H9 (cell line): ENCODE measurements around the gene SPOCK3. TPM values are rescaled to one million over a fixed set of nuclear protein-coding genes. Genes with fewer than 3 reads are reported as not detected.

Experiments used
- DNase-seq: peaks from one replicate; pipeline ENCODE4 v3.0.0-alpha.2; 2017
- H2AFZ ChIP-seq: one replicate; pipeline ENCODE4 v1.6.1; 2013; ENCODE audit warnings: mild to moderate bottlenecking, low read length, control low read depth, moderate library complexity
- H2AK5ac ChIP-seq: 2 replicates; pipeline ENCODE4 v1.6.1; 2013; ENCODE audit warnings: low read length, control low read depth, mixed read lengths; ENCODE audit not compliant: insufficient read length
- H2BK120ac ChIP-seq: one replicate; pipeline ENCODE4 v1.6.1; 2013; ENCODE audit warnings: low read depth, mild to moderate bottlenecking, low read length, control low read depth, inconsistent platforms; ENCODE audit not compliant: poor library complexity, severe bottlenecking
- H2BK12ac ChIP-seq: 2 replicates; pipeline ENCODE4 v1.6.1; 2013; ENCODE audit warnings: low read length, control low read depth, mixed read lengths, low read depth; ENCODE audit not compliant: insufficient read length
- H2BK15ac ChIP-seq: 2 replicates; pipeline ENCODE4 v1.6.1; 2013; ENCODE audit warnings: low read depth, low read length, control low read depth
- H2BK20ac ChIP-seq: one replicate; pipeline ENCODE4 v1.6.1; 2013; ENCODE audit warnings: low read depth, mild to moderate bottlenecking, low read length, control low read depth, inconsistent platforms; ENCODE audit not compliant: poor library complexity, severe bottlenecking
- H2BK5ac ChIP-seq: 2 replicates; pipeline ENCODE4 v1.6.1; 2013; ENCODE audit warnings: low read length, control low read depth, mixed read lengths; ENCODE audit not compliant: insufficient read length
- H3K14ac ChIP-seq: 2 replicates; pipeline ENCODE4 v1.6.1; 2013; ENCODE audit warnings: low read length, control low read depth; ENCODE audit not compliant: insufficient read depth
- H3K18ac ChIP-seq: 2 replicates; pipeline ENCODE4 v1.6.1; 2013; ENCODE audit warnings: low read depth, mild to moderate bottlenecking, mixed read lengths, low read length, control low read depth; ENCODE audit not compliant: insufficient read length
- H3K23ac ChIP-seq: 2 replicates; pipeline ENCODE4 v1.6.1; 2013; ENCODE audit warnings: low read length, control low read depth, mixed read lengths, low read depth; ENCODE audit not compliant: insufficient read length
- H3K23me2 ChIP-seq: 2 replicates; pipeline ENCODE4 v1.6.1; 2013; ENCODE audit warnings: low read depth, mild to moderate bottlenecking, mixed read lengths, low read length, control low read depth; ENCODE audit not compliant: insufficient read length, poor library complexity, severe bottlenecking
- H3K27ac ChIP-seq: 2 replicates; pipeline ENCODE4 v1.5.1; 2013; ENCODE audit warnings: low read length, control low read depth, mixed read lengths, low read depth; ENCODE audit not compliant: insufficient read length
- H3K27me3 ChIP-seq: 2 replicates; pipeline ENCODE4 v1.6.1; 2013; ENCODE audit warnings: low read length, control low read depth, inconsistent platforms; ENCODE audit not compliant: insufficient read depth
- H3K4ac ChIP-seq: 2 replicates; pipeline ENCODE4 v1.6.1; 2013; ENCODE audit warnings: low read depth, mild to moderate bottlenecking, control low read depth, inconsistent platforms, low read length, moderate library complexity
- H3K4me1 ChIP-seq: 2 replicates; pipeline ENCODE4 v1.6.1; 2013; ENCODE audit warnings: low read length, control low read depth, inconsistent platforms; ENCODE audit not compliant: insufficient read depth
- H3K4me2 ChIP-seq: 2 replicates; pipeline ENCODE4 v1.6.1; 2013; ENCODE audit warnings: low read length, control low read depth, mixed read lengths; ENCODE audit not compliant: insufficient read length, insufficient read depth
- H3K56ac ChIP-seq: 2 replicates; pipeline ENCODE4 v1.6.1; 2013; ENCODE audit warnings: low read depth, mild to moderate bottlenecking, mixed read lengths, low read length, control low read depth; ENCODE audit not compliant: insufficient read length
- H3K79me1 ChIP-seq: 2 replicates; pipeline ENCODE4 v1.6.1; 2013; ENCODE audit warnings: low read depth, mild to moderate bottlenecking, moderate library complexity, low read length, control low read depth, inconsistent platforms; ENCODE audit not compliant: insufficient read depth, poor library complexity, severe bottlenecking
- H3K79me2 ChIP-seq: 2 replicates; pipeline ENCODE4 v1.6.1; 2013; ENCODE audit warnings: low read length, control low read depth, inconsistent platforms; ENCODE audit not compliant: insufficient read depth
- H3K9ac ChIP-seq: 2 replicates; pipeline ENCODE4 v1.6.1; 2013; ENCODE audit warnings: low read length, control low read depth, mixed read lengths; ENCODE audit not compliant: insufficient read length; ENCODE audit errors: extremely low read depth
- H3K9me3 ChIP-seq: one replicate; pipeline ENCODE4 v1.6.1; 2013; ENCODE audit warnings: low read depth, low read length, inconsistent platforms; ENCODE audit not compliant: control insufficient read depth
- H3T11ph ChIP-seq: one replicate; pipeline ENCODE4 v1.6.1; 2013; ENCODE audit warnings: mild to moderate bottlenecking, low read length, control low read depth, inconsistent platforms
- H4K20me1 ChIP-seq: one replicate; pipeline ENCODE4 v1.6.1; 2013; ENCODE audit not compliant: control insufficient read depth, insufficient read length, insufficient read depth
- H4K5ac ChIP-seq: 2 replicates; pipeline ENCODE4 v1.6.1; 2013; ENCODE audit warnings: low read depth, mild to moderate bottlenecking, mixed read lengths, low read length, control low read depth; ENCODE audit not compliant: insufficient read length
- H4K8ac ChIP-seq: replicated peaks from 2 replicates; pipeline ENCODE4 v1.6.1; 2013; ENCODE audit warnings: low read length, control low read depth, mixed read lengths, low read depth; ENCODE audit not compliant: insufficient read length
- H4K91ac ChIP-seq: 2 replicates; pipeline ENCODE4 v1.6.1; 2013; ENCODE audit warnings: low read depth, mild to moderate bottlenecking, moderate library complexity, mixed read lengths, low read length, control low read depth; ENCODE audit not compliant: insufficient read length
- H3K27ac Mint-ChIP-seq, 3 experiments: 2 replicates in 2 of 3; 3 replicates in 1 of 3; pipeline ENCODE4 v1.8.0; 2020 to 2021; ENCODE audit warnings: mixed read lengths in 3 of 3, mild to moderate bottlenecking in 1 of 3, moderate library complexity in 1 of 3
- H3K27me3 Mint-ChIP-seq: 2 replicates; pipeline ENCODE4 v1.8.0; 2021; ENCODE audit warnings: low read depth, mild to moderate bottlenecking, moderate library complexity, mixed read lengths
- H3K36me3 Mint-ChIP-seq, 3 experiments: 2 replicates in 2 of 3; 3 replicates in 1 of 3; pipeline ENCODE4 v1.8.0; 2020 to 2021; ENCODE audit warnings: low read depth in 3 of 3, mixed read lengths in 3 of 3; ENCODE audit not compliant: insufficient read depth in 1 of 3
- H3K4me1 Mint-ChIP-seq, 2 experiments: 2 replicates each; pipeline ENCODE4 v1.8.0; 2020; ENCODE audit warnings: mixed read lengths in 2 of 2
- H3K4me3 Mint-ChIP-seq, 2 experiments: 2 replicates in 1 of 2; 3 replicates in 1 of 2; pipeline ENCODE4 v1.8.0; 2020 to 2021; ENCODE audit warnings: mild to moderate bottlenecking in 2 of 2, mixed read lengths in 2 of 2, moderate library complexity in 1 of 2
- H3K9me3 Mint-ChIP-seq, 2 experiments: 2 replicates in 1 of 2; 3 replicates in 1 of 2; pipeline ENCODE4 v1.8.0; 2020; ENCODE audit warnings: mild to moderate bottlenecking in 2 of 2, mixed read lengths in 2 of 2, moderate library complexity in 1 of 2
- WGBS: extraction: QIAGEN DNeasy Blood & Tissue Kit; methylation state at CpG from one replicate; pipeline ENCODE4 v1.1.7; 2013; ENCODE audit warnings: missing lambda C conversion rate, low lambda C conversion rate, mixed read lengths; ENCODE audit not compliant: insufficient read length; ENCODE audit errors: extremely low coverage; 5-methylcytosine and 5-hydroxymethylcytosine counted together
- total RNA-seq: library from RNA; stranded (reverse); gene quantifications from 2 replicates; pipeline ENCODE4 v1.2.1, GENCODE V29; 2021
- TF ChIP-seq, protein P1 (sequence below): fragments of 200-600 bp; sonication (generic); conservative IDR thresholded peaks from 3 replicates; pipeline ENCODE4 v1.8.0; 2021; ENCODE audit warnings: antibody characterized with exemption, mild to moderate bottlenecking

The SPOCK3 gene
- total RNA-seq, 1 experiment from 2014 or later: 0.28 TPM

GRCh38 chr4:166734797-166735196 lies 499.5 kb downstream of the SPOCK3 start:
- H3K36me3 Mint-ChIP-seq: peaks cover 0 to 21% (median 0%) of the 10 kb centered on the region in 3 experiments; a peak in 2 of 7 replicates
- Histone ChIP-seq H3K9ac (no peak overlapping the region), H3K27me3 (no peaks in the 10 kb centered on the region), H3K4me2 (no peak overlapping the region), H4K8ac (no peak overlapping the region), H4K5ac (no peak overlapping the region), H2BK12ac (no peak overlapping the region), H3K23me2 (no peaks in the 10 kb centered on the region), H2AFZ (no peak overlapping the region), H4K91ac (no peak overlapping the region), H3K79me1 (no peaks in the 10 kb centered on the region), H4K20me1 (no peaks in the 10 kb centered on the region), H3K9me3 (no peaks in the 10 kb centered on the region), H2BK5ac (no peak overlapping the region), H2BK120ac (no peak overlapping the region), H3K79me2 (no peaks in the 10 kb centered on the region; the same call in 1 of the 2 replicates), H3K23ac (no peak overlapping the region), H2AK5ac (no peak overlapping the region), H3K4me1 (no peaks in the 10 kb centered on the region), H3T11ph (no peak overlapping the region), H3K56ac (no peak overlapping the region), H3K14ac (no peak overlapping the region), H3K18ac (no peak overlapping the region), H3K27ac (no peak overlapping the region), H3K4ac (no peak overlapping the region), H2BK20ac (no peak overlapping the region), H2BK15ac (no peak overlapping the region)
- no peak overlapping the region for H3K27ac Mint-ChIP-seq
- H3K4me3 Mint-ChIP-seq: no peak overlapping the region
- WGBS: 100% methylated on average over 3 of the region's 3 CpGs
- no peaks in the 10 kb centered on the region for H3K27me3 Mint-ChIP-seq
- H3K4me1 Mint-ChIP-seq: peaks cover 0 to 5% of the 10 kb centered on the region in 2 experiments; a peak in 2 of 4 replicates
- TF ChIP-seq, protein P1, sequence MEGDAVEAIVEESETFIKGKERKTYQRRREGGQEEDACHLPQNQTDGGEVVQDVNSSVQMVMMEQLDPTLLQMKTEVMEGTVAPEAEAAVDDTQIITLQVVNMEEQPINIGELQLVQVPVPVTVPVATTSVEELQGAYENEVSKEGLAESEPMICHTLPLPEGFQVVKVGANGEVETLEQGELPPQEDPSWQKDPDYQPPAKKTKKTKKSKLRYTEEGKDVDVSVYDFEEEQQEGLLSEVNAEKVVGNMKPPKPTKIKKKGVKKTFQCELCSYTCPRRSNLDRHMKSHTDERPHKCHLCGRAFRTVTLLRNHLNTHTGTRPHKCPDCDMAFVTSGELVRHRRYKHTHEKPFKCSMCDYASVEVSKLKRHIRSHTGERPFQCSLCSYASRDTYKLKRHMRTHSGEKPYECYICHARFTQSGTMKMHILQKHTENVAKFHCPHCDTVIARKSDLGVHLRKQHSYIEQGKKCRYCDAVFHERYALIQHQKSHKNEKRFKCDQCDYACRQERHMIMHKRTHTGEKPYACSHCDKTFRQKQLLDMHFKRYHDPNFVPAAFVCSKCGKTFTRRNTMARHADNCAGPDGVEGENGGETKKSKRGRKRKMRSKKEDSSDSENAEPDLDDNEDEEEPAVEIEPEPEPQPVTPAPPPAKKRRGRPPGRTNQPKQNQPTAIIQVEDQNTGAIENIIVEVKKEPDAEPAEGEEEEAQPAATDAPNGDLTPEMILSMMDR: no peak
- H3K9me3 Mint-ChIP-seq: no peaks in the 10 kb centered on the region
- no peak for DNase-seq
